ENCODE data around the gene MED27. TPM values are rescaled to one million over a fixed set of nuclear protein-coding genes. Genes with fewer than 3 reads are reported as not detected.

Gene MED27
- total and polyA plus RNA-seq, 2 experiments from 2014 or later, result 21.4 to 41.1 TPM

DNA sequence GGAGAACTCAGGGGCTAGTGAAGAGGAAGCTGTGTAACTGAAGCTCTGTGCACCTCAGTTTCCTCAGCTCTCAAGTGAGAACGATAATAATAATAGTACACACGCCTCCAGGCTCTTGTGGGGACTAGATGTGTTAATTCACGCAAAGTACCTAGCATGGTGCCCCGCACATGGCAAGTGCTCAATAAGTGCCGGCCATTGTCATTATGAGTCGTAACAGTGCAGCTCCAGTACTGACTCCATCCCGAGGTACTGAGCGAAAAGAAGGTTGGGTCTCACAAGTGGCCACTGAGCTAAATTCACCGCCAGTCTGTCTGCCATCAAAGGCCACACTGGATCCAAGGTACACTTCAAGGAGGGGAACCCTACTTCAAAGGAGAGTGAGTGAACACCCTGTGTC, 40.4 kb downstream of the MED27 start:
- peaks cover 23% of the 10 kb centered on the region for H3K4me1 ChIP-seq (ENCODE audit: insufficient read depth)
- in situ Hi-C loops (cut with MboI), result no loop called here
- no peak overlapping the region for H2AFZ ChIP-seq
- DNase-seq, result no peak
- no peak for TF ChIP-seq EZH2phosphoT487 (IDR thresholded peaks at IDR 0.05; ENCODE audit: insufficient read depth, low read depth)
- TF ChIP-seq EZH2 (IDR thresholded peaks at IDR 0.05; ENCODE audit: insufficient read depth, poor library complexity, severe bottlenecking), result no peak
- H3K9ac ChIP-seq, result no peak overlapping the region
- no peaks in the 10 kb centered on the region for H3K36me3 ChIP-seq (ENCODE audit: low read depth)
- H3F3A ChIP-seq (ENCODE audit: insufficient read depth), result peaks cover 13% of the 10 kb centered on the region
- H3K79me2 ChIP-seq (ENCODE audit: insufficient read depth), result peaks cover 82% of the 10 kb centered on the region
- no peaks in the 10 kb centered on the region for H4K20me1 ChIP-seq (ENCODE audit: insufficient read depth)
- no peak overlapping the region for H3K4me3 ChIP-seq
- no peaks in the 10 kb centered on the region for H3K27me3 ChIP-seq (replicated peaks; ENCODE audit: insufficient read depth)
- H3K27ac ChIP-seq, result no peak overlapping the region
- H3K4me2 ChIP-seq (ENCODE audit: unreplicated experiment), result no peak overlapping the region
- no peaks in the 10 kb centered on the region for H3K9me2 ChIP-seq (ENCODE audit: insufficient read depth)
- H3K9me3 ChIP-seq (ENCODE audit: low read depth), result no peaks in the 10 kb centered on the region
- 94 to 100% methylated on average over 9 of the region's 9 CpGs for WGBS, 2 experiments (ENCODE audit: low coverage in 1 of 2, low lambda C conversion rate in 2 of 2, missing lambda C conversion rate in 2 of 2)

DNA sequence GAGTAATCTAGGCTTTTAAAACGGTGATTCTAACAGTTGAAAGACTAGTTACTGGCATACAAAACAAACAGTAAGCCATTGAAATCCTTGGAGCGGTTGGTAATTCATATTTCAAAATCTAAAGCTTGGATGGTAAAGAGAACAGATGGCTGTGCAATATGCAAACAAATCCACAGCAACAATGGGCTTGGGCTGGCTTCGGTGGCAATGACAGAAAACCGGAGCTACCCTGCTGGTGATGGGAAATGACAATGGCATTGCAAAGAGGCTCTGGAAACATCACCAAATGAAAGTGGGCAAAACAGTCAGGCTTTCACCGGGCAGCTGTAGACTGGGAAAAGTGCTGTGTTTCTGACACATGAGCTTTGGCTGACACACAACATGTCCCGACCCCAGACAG, 42.2 kb downstream of the MED27 start:
- H3K9ac ChIP-seq, result no peak overlapping the region
- no peaks in the 10 kb centered on the region for H3K27me3 ChIP-seq (replicated peaks; ENCODE audit: insufficient read depth)
- in situ Hi-C loops (cut with MboI), result no loop called here
- H3K9me3 ChIP-seq (ENCODE audit: low read depth), result no peaks in the 10 kb centered on the region
- no peak overlapping the region for H3K4me3 ChIP-seq
- H3K4me1 ChIP-seq (ENCODE audit: insufficient read depth), result peaks cover 6% of the 10 kb centered on the region; the same call in 1 of the 2 replicates
- WGBS, 2 experiments (ENCODE audit: low coverage in 1 of 2, low lambda C conversion rate in 2 of 2, missing lambda C conversion rate in 2 of 2), result 95 to 97% methylated on average over 6 of the region's 6 CpGs
- no peak overlapping the region for H3K4me2 ChIP-seq (ENCODE audit: unreplicated experiment)
- H3F3A ChIP-seq (ENCODE audit: insufficient read depth), result 0 out of 2 replicates have a peak, but pooled peaks cover 6% of the 10 kb centered on the region
- no peak for TF ChIP-seq EZH2 (IDR thresholded peaks at IDR 0.05; ENCODE audit: insufficient read depth, poor library complexity, severe bottlenecking)
- no peak for TF ChIP-seq EZH2phosphoT487 (IDR thresholded peaks at IDR 0.05; ENCODE audit: insufficient read depth, low read depth)
- H4K20me1 ChIP-seq (ENCODE audit: insufficient read depth), result no peaks in the 10 kb centered on the region
- no peak for DNase-seq
- no peaks in the 10 kb centered on the region for H3K36me3 ChIP-seq (ENCODE audit: low read depth)
- no peaks in the 10 kb centered on the region for H3K9me2 ChIP-seq (ENCODE audit: insufficient read depth)
- peaks cover 93% of the 10 kb centered on the region for H3K79me2 ChIP-seq (ENCODE audit: insufficient read depth)
- H3K27ac ChIP-seq, result no peak overlapping the region
- H2AFZ ChIP-seq, result no peak overlapping the region

DNA sequence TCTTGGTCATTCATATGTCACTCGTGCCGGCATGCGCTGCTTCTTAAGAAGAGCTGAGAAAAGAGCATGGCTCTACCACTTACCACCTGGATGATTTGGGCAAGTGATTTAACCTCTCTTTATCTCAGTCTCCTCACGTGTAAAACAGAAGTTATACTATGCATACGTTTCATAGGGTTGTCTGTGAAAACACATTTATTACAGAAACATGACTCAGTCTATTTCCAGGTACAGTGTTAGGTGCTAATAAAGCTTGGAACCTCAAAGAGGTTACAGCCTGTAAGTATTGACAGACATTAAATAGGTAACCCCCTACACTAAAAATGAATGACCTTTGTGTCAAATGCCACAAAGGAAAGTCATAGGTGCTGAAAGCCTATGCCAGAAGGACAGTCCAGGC, 43.1 kb downstream of the MED27 start:
- in situ Hi-C loops (cut with MboI), result no loop called here
- H4K20me1 ChIP-seq (ENCODE audit: insufficient read depth), result no peaks in the 10 kb centered on the region
- H3K27me3 ChIP-seq (replicated peaks; ENCODE audit: insufficient read depth), result no peaks in the 10 kb centered on the region
- no peak overlapping the region for H2AFZ ChIP-seq
- WGBS, 2 experiments (ENCODE audit: low coverage in 1 of 2, low lambda C conversion rate in 2 of 2, missing lambda C conversion rate in 2 of 2), result 93 to 95% methylated on average over 5 of the region's 5 CpGs
- peaks cover 97% of the 10 kb centered on the region for H3K79me2 ChIP-seq (ENCODE audit: insufficient read depth)
- no peaks in the 10 kb centered on the region for H3K36me3 ChIP-seq (ENCODE audit: low read depth)
- DNase-seq, result no peak
- no peak overlapping the region for H3K9ac ChIP-seq
- no peaks in the 10 kb centered on the region for H3K9me2 ChIP-seq (ENCODE audit: insufficient read depth)
- no peaks in the 10 kb centered on the region; the same call in 1 of the 2 replicates for H3K4me1 ChIP-seq (ENCODE audit: insufficient read depth)
- no peak overlapping the region for H3K4me2 ChIP-seq (ENCODE audit: unreplicated experiment)
- H3K27ac ChIP-seq, result no peak overlapping the region
- H3K4me3 ChIP-seq, result no peak overlapping the region
- H3F3A ChIP-seq (ENCODE audit: insufficient read depth), result no peaks in the 10 kb centered on the region
- TF ChIP-seq EZH2 (IDR thresholded peaks at IDR 0.05; ENCODE audit: insufficient read depth, poor library complexity, severe bottlenecking) (no peak), EZH2phosphoT487 (IDR thresholded peaks at IDR 0.05; ENCODE audit: insufficient read depth, low read depth) (no peak)
- no peaks in the 10 kb centered on the region for H3K9me3 ChIP-seq (ENCODE audit: low read depth)

DNA sequence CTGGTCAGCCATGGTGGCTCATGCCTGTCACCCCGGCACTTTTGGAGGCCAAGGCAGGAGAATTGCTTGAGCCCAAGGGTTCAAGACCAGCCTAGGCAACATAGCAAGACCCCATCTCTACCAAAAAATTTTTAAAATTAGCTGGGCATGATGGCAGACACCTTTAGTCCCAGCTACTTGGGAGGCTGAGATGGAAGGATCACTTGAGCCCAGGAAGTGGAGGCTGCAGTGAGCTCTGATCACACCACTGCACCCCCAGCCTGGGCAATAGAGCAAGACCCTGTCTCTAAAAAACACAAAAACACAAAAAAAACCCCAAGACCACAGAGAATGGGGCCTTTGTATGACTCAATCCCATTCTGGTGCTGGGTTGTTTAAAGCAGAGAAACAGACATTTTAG, 44.0 kb downstream of the MED27 start:
- peaks cover 97% of the 10 kb centered on the region for H3K79me2 ChIP-seq (ENCODE audit: insufficient read depth)
- no peaks in the 10 kb centered on the region; the same call in 1 of the 2 replicates for H3K4me1 ChIP-seq (ENCODE audit: insufficient read depth)
- 94 to 100% methylated on average over 1 of the region's 1 CpG for WGBS, 2 experiments (ENCODE audit: low coverage in 1 of 2, low lambda C conversion rate in 2 of 2, missing lambda C conversion rate in 2 of 2)
- H3K27ac ChIP-seq, result no peak overlapping the region
- no peaks in the 10 kb centered on the region for H4K20me1 ChIP-seq (ENCODE audit: insufficient read depth)
- H3K36me3 ChIP-seq (ENCODE audit: low read depth), result no peaks in the 10 kb centered on the region
- no peak overlapping the region for H2AFZ ChIP-seq
- no peak overlapping the region for H3K9ac ChIP-seq
- H3K4me2 ChIP-seq (ENCODE audit: unreplicated experiment), result no peak overlapping the region
- in situ Hi-C loops (cut with MboI), result no loop called here
- TF ChIP-seq EZH2phosphoT487 (IDR thresholded peaks at IDR 0.05; ENCODE audit: insufficient read depth, low read depth) (no peak), EZH2 (IDR thresholded peaks at IDR 0.05; ENCODE audit: insufficient read depth, poor library complexity, severe bottlenecking) (no peak)
- H3K9me3 ChIP-seq (ENCODE audit: low read depth), result no peaks in the 10 kb centered on the region
- DNase-seq, result no peak
- no peak overlapping the region for H3K4me3 ChIP-seq
- H3F3A ChIP-seq (ENCODE audit: insufficient read depth), result no peaks in the 10 kb centered on the region
- no peaks in the 10 kb centered on the region for H3K27me3 ChIP-seq (replicated peaks; ENCODE audit: insufficient read depth)
- no peaks in the 10 kb centered on the region for H3K9me2 ChIP-seq (ENCODE audit: insufficient read depth)
